ENCODE results near the gene AK9.
"Not testable (repeated sequence)": the region's sequence is repeated elsewhere in the genome, so short reads cannot be mapped to it uniquely, and the experiment has no call there.

Gene AK9

DNA sequence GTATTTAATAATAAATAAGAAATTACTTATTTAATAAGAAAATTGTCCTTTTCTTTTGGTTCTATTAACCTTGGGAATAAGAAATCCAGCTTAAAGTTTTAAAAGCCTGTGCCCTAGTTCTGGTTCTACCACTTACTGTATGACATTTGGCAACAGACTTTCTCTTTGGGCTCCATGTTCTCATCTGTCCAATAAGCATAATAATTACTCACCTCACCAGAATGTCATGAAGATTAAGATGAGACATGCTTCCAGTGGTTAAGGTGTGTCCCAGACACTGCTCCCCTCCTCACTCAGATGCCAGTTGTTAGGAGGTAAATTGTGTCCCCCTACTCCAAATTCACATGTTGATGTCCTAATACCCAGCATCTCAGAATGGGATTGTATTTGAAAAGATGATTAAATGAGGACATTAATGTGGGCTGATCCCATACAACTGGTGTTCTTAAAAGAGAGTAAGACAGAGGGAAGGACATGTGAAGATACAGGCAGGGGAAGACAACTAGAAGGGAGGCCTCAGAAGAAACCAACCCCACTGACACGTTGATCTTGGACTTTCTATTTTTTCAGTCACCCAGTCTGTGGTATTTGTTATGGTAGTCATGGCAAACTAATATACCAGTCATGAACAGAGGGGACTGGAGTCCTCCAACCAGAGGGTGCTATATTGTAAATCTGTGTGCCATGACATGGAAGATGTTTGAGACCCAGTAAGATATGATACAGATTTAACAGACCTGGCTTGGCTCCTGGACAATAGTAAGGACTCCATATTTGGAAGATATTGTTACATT lies 229.1 kb downstream of the AK9 start:
- H2AK5ac ChIP-seq (ENCODE audit: low read length): no peak overlapping the region
- H2BK5ac ChIP-seq (ENCODE audit: low read length): no peak overlapping the region
- no peak overlapping the region for H3K56ac ChIP-seq (ENCODE audit: low read length)
- H3K4me2 ChIP-seq (ENCODE audit: low read length): no peak overlapping the region
- H2BK120ac ChIP-seq (ENCODE audit: low read depth, low read length): no peak overlapping the region
- no peak overlapping the region for H3K9ac ChIP-seq (ENCODE audit: low read length)
- no peaks in the 10 kb centered on the region for H3K4me1 ChIP-seq (ENCODE audit: control insufficient read depth, low read depth, low read length)
- no peak overlapping the region for H4K8ac ChIP-seq (ENCODE audit: low read depth, low read length)
- DNase-seq: no peak
- H3K4me3 ChIP-seq (ENCODE audit: low read length): no peak overlapping the region
- no peak overlapping the region for H4K5ac ChIP-seq (ENCODE audit: low read length)
- WGBS (ENCODE audit: extremely low coverage, insufficient coverage, low lambda C conversion rate): no CpG with 5 or more reads among the region's 1 CpG
- H3K27ac ChIP-seq (ENCODE audit: low read depth, low read length): no peak overlapping the region
- H3K4ac ChIP-seq (ENCODE audit: low read depth, low read length): no peak overlapping the region
- H3K23ac ChIP-seq (ENCODE audit: low read length): no peak overlapping the region
- H3K18ac ChIP-seq (ENCODE audit: low read length): no peak overlapping the region
- H3K79me1 ChIP-seq (ENCODE audit: low read length): peaks cover 4% of the 10 kb centered on the region
- no peaks in the 10 kb centered on the region for H3K79me2 ChIP-seq (ENCODE audit: control insufficient read depth, insufficient read depth, low read length)
- peaks cover 11% of the 10 kb centered on the region for H3K36me3 ChIP-seq (ENCODE audit: control insufficient read depth, insufficient read depth, low read length)
- H3K27me3 ChIP-seq (ENCODE audit: insufficient read depth, low read length, poor library complexity): no peaks in the 10 kb centered on the region
- no peak overlapping the region for H2BK15ac ChIP-seq (replicated peaks; ENCODE audit: low read depth)

- not testable (repeated sequence) for H3K27ac ChIP-seq (ENCODE audit: low read depth, low read length); H3K9ac ChIP-seq (ENCODE audit: low read length); H3K27me3 ChIP-seq (ENCODE audit: insufficient read depth, low read length, poor library complexity); H3K4me1 ChIP-seq (ENCODE audit: control insufficient read depth, low read depth, low read length); H2AK5ac ChIP-seq (ENCODE audit: low read length); H2BK15ac ChIP-seq (replicated peaks; ENCODE audit: low read depth); H2BK120ac ChIP-seq (ENCODE audit: low read depth, low read length); H3K79me2 ChIP-seq (ENCODE audit: control insufficient read depth, insufficient read depth, low read length); H3K4me3 ChIP-seq (ENCODE audit: low read length); H4K5ac ChIP-seq (ENCODE audit: low read length); H3K36me3 ChIP-seq (ENCODE audit: control insufficient read depth, insufficient read depth, low read length); H3K23ac ChIP-seq (ENCODE audit: low read length); H3K79me1 ChIP-seq (ENCODE audit: low read length); H4K8ac ChIP-seq (ENCODE audit: low read depth, low read length); H2BK5ac ChIP-seq (ENCODE audit: low read length); H3K4ac ChIP-seq (ENCODE audit: low read depth, low read length); DNase-seq; H3K4me2 ChIP-seq (ENCODE audit: low read length); H3K18ac ChIP-seq (ENCODE audit: low read length); H3K56ac ChIP-seq (ENCODE audit: low read length)
- WGBS (ENCODE audit: extremely low coverage, insufficient coverage, low lambda C conversion rate): no CpG with 5 or more reads among the region's 1 CpG
Observed at GRCh38 chr6:109461205-109461604, 229.8 kb downstream of the AK9 start.

- no CpG with 5 or more reads among the region's 3 CpGs for WGBS (ENCODE audit: extremely low coverage, insufficient coverage, low lambda C conversion rate)
Observed at GRCh38 chr6:109460161-109460829, 230.7 kb downstream of the AK9 start.

GRCh38 chr6:109458774-109459531 lies 232.0 kb downstream of the AK9 start:
- no peak overlapping the region for H3K23ac ChIP-seq (ENCODE audit: low read length)
- H4K5ac ChIP-seq (ENCODE audit: low read length): no peak overlapping the region
- no peak overlapping the region for H4K8ac ChIP-seq (ENCODE audit: low read depth, low read length)
- no peaks in the 10 kb centered on the region for H3K27me3 ChIP-seq (ENCODE audit: insufficient read depth, low read length, poor library complexity)
- no peak overlapping the region for H3K27ac ChIP-seq (ENCODE audit: low read depth, low read length)
- no peaks in the 10 kb centered on the region for H3K79me2 ChIP-seq (ENCODE audit: control insufficient read depth, insufficient read depth, low read length)
- no peak overlapping the region for H3K4me2 ChIP-seq (ENCODE audit: low read length)
- H2AK5ac ChIP-seq (ENCODE audit: low read length): no peak overlapping the region
- WGBS (ENCODE audit: extremely low coverage, insufficient coverage, low lambda C conversion rate): no CpG with 5 or more reads among the region's 5 CpGs
- H3K79me1 ChIP-seq (ENCODE audit: low read length): no peaks in the 10 kb centered on the region
- H2BK120ac ChIP-seq (ENCODE audit: low read depth, low read length): no peak overlapping the region
- no peak overlapping the region for H2BK5ac ChIP-seq (ENCODE audit: low read length)
- H3K56ac ChIP-seq (ENCODE audit: low read length): no peak overlapping the region
- no peak overlapping the region for H3K9ac ChIP-seq (ENCODE audit: low read length)
- no peak overlapping the region for H3K4me3 ChIP-seq (ENCODE audit: low read length)
- no peak overlapping the region for H3K4ac ChIP-seq (ENCODE audit: low read depth, low read length)
- peaks cover 3% of the 10 kb centered on the region for H3K36me3 ChIP-seq (ENCODE audit: control insufficient read depth, insufficient read depth, low read length)
- H2BK15ac ChIP-seq (replicated peaks; ENCODE audit: low read depth): no peak overlapping the region
- no peak for DNase-seq
- H3K18ac ChIP-seq (ENCODE audit: low read length): no peak overlapping the region
- peaks cover 2% of the 10 kb centered on the region for H3K4me1 ChIP-seq (ENCODE audit: control insufficient read depth, low read depth, low read length)

More at GRCh38 chr6:109460161-109460829, 230.7 kb downstream of the AK9 start:
- Histone ChIP-seq H3K79me1 (ENCODE audit: low read length) (no peaks in the 10 kb centered on the region), H3K79me2 (ENCODE audit: control insufficient read depth, insufficient read depth, low read length) (no peaks in the 10 kb centered on the region), H3K4me1 (ENCODE audit: control insufficient read depth, low read depth, low read length) (no peaks in the 10 kb centered on the region), H4K5ac (ENCODE audit: low read length) (no peak overlapping the region), H3K18ac (ENCODE audit: low read length) (no peak overlapping the region), H3K27me3 (ENCODE audit: insufficient read depth, low read length, poor library complexity) (no peaks in the 10 kb centered on the region), H4K8ac (ENCODE audit: low read depth, low read length) (no peak overlapping the region), H2BK15ac (replicated peaks; ENCODE audit: low read depth) (no peak overlapping the region), H2BK5ac (ENCODE audit: low read length) (no peak overlapping the region), H3K23ac (ENCODE audit: low read length) (no peak overlapping the region), H2AK5ac (ENCODE audit: low read length) (no peak overlapping the region), H3K56ac (ENCODE audit: low read length) (no peak overlapping the region), H2BK120ac (ENCODE audit: low read depth, low read length) (no peak overlapping the region), H3K4me2 (ENCODE audit: low read length) (no peak overlapping the region), H3K36me3 (ENCODE audit: control insufficient read depth, insufficient read depth, low read length) (peaks cover 3% of the 10 kb centered on the region), H3K4ac (ENCODE audit: low read depth, low read length) (no peak overlapping the region), H3K4me3 (ENCODE audit: low read length) (no peak overlapping the region), H3K9ac (ENCODE audit: low read length) (no peak overlapping the region), H3K27ac (ENCODE audit: low read depth, low read length) (no peak overlapping the region)
- no peak for DNase-seq

- Histone ChIP-seq H3K4me1 (ENCODE audit: control insufficient read depth, low read depth, low read length) (peaks cover 2% of the 10 kb centered on the region), H3K79me1 (ENCODE audit: low read length) (no peaks in the 10 kb centered on the region), H4K5ac (ENCODE audit: low read length) (no peak overlapping the region), H3K79me2 (ENCODE audit: control insufficient read depth, insufficient read depth, low read length) (no peaks in the 10 kb centered on the region), H3K27me3 (ENCODE audit: insufficient read depth, low read length, poor library complexity) (no peaks in the 10 kb centered on the region), H3K4me3 (ENCODE audit: low read length) (no peak overlapping the region), H3K4ac (ENCODE audit: low read depth, low read length) (no peak overlapping the region), H3K9ac (ENCODE audit: low read length) (no peak overlapping the region), H3K23ac (ENCODE audit: low read length) (no peak overlapping the region), H3K4me2 (ENCODE audit: low read length) (no peak overlapping the region), H2BK5ac (ENCODE audit: low read length) (no peak overlapping the region), H2BK120ac (ENCODE audit: low read depth, low read length) (no peak overlapping the region), H3K18ac (ENCODE audit: low read length) (no peak overlapping the region), H2BK15ac (replicated peaks; ENCODE audit: low read depth) (no peak overlapping the region), H4K8ac (ENCODE audit: low read depth, low read length) (no peak overlapping the region), H3K36me3 (ENCODE audit: control insufficient read depth, insufficient read depth, low read length) (peaks cover 3% of the 10 kb centered on the region), H3K56ac (ENCODE audit: low read length) (no peak overlapping the region), H3K27ac (ENCODE audit: low read depth, low read length) (no peak overlapping the region), H2AK5ac (ENCODE audit: low read length) (no peak overlapping the region)
- DNase-seq: no peak
- no CpG with 5 or more reads among the region's 6 CpGs for WGBS (ENCODE audit: extremely low coverage, insufficient coverage, low lambda C conversion rate)
Observed at GRCh38 chr6:109457562-109457996, 233.4 kb downstream of the AK9 start.

Data from mesendoderm (in vitro differentiated cells).